ENCODE results near the gene RPL29.
"Not testable (repeated sequence)": the region's sequence is repeated elsewhere in the genome, so short reads cannot be mapped to it uniquely, and the experiment has no call there.

Gene RPL29

DNA sequence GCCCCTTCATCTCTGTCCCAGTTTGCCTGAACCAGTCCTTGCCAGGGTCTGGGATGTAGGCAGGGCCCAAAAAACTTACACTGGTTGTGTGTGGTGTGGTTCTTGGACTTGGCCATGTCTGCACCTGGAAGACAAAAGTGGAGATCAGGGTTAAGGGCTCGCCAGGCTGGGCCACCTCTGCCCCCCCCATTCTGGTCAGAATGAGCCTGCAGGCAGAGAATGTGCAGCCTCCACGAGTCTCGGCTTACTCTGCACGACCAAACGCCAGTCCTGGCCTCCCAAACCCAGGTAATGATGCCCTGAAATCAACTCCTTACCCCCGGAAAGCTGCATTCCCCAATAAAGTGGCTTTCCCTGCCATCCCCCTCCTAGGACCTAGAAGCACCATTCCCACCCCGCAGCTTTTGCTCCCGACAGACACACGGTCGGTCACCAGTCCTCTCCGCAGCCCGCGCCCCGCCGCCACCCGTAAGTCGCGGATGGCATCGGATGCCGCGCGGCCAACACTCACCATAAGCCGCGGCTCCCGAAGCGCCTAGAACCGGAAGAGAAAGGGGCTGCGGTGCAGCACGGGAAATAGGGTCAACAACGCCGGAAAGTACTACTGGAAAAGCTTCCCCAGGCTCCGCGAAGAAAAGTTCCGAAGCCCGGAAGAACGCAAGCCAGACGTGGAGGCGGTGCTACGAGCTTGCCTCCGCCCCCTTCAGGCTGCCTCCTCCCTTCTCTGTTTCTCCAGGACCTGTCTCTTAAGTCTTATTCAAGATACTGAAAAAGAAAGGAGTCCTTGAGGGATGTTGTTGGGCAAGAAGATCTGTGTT is at the start of gene RPL29:
Gene RPL29 (minus strand): TSS at position 550 of the 818 bp plus-strand sequence. CDS start 434 bp downstream, at position 116.
- peak; percentile 93 for DNase-seq
- H3K27ac Mint-ChIP-seq = peak within 1 kb of the TSS; percentile 100
- H3K4me1 Mint-ChIP-seq (ENCODE audit: low read depth) = peaks cover 34% of the 10 kb centered on the region
- H3K27me3 Mint-ChIP-seq = no peaks in the 10 kb centered on the region
- H3K36me3 Mint-ChIP-seq (ENCODE audit: low read depth) = peaks cover 52% of the 10 kb centered on the region
- no peaks in the 10 kb centered on the region for H3K9me3 Mint-ChIP-seq
- H3K4me3 Mint-ChIP-seq = peak within 1 kb of the TSS; percentile 100

DNA sequence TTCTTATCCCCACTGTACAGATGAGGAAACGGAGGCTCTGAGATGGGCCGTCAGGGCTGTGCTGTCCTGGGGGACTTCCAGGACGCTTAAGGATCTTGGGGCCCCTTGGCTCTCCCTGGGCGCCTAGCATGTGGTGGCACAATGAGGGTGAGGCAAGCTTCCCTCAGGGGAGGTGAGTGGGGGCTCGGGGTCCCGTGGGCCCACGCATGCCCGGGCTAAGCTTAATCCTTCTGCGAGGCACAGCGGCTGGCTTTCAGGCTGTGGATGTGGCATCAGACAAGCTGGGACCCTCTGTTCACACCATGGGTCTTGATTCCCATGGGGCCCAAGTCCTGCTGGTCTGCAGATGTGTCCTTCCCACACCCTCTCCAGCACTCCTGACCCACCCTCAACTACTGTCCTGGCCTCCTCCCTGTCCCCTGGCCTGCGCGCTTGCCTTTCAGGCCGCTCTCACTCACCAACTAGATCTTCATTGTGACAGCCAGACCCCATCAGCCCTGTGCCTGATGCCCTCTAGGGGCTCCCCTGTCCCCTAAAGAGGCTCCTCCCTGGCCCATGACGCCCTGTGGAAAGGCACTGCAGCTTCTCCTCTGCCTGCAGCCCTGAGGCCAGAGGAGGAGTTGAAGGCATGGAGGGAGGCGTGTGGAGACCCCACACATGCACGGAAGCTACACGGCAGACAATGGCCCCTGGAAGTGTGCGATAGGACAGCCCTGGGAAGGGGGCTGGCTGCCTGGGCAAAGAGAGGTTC is 49.3 kb upstream of the RPL29 start:
- H3K36me3 Mint-ChIP-seq (ENCODE audit: low read depth) = peaks cover 18% of the 10 kb centered on the region
- no peak for DNase-seq
- H3K27ac Mint-ChIP-seq = peak overlapping the region; percentile 74
- no peaks in the 10 kb centered on the region for H3K27me3 Mint-ChIP-seq
- H3K4me1 Mint-ChIP-seq (ENCODE audit: low read depth) = peaks cover 15% of the 10 kb centered on the region
- no peaks in the 10 kb centered on the region for H3K9me3 Mint-ChIP-seq
- no peak overlapping the region for H3K4me3 Mint-ChIP-seq

DNA sequence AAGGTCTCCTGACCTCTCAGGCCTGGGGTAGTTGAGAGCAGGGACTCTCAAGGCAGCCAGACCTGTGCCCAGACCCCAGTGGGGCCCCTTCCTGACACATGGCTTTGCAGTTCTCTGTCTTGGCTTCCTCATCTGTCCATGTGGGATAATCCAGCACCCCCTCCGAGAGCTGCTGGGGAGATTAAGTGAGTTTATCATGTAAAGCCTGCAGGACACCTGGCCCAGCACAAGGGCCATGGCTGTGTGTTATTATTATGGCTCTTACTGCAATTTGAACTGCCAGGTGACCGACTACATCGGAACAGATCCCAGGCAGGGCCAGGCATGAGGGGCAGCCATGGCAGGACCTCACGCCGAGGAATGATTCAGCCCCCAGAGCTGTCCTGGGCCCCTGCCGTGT is 48.1 kb upstream of the RPL29 start:
- H3K4me3 Mint-ChIP-seq = no peak overlapping the region
- H3K27me3 Mint-ChIP-seq = no peaks in the 10 kb centered on the region
- H3K4me1 Mint-ChIP-seq (ENCODE audit: low read depth) = peaks cover 6% of the 10 kb centered on the region
- H3K9me3 Mint-ChIP-seq = no peaks in the 10 kb centered on the region
- DNase-seq = no peak
- H3K27ac Mint-ChIP-seq = no peak overlapping the region
- H3K36me3 Mint-ChIP-seq (ENCODE audit: low read depth) = peaks cover 5% of the 10 kb centered on the region

DNA sequence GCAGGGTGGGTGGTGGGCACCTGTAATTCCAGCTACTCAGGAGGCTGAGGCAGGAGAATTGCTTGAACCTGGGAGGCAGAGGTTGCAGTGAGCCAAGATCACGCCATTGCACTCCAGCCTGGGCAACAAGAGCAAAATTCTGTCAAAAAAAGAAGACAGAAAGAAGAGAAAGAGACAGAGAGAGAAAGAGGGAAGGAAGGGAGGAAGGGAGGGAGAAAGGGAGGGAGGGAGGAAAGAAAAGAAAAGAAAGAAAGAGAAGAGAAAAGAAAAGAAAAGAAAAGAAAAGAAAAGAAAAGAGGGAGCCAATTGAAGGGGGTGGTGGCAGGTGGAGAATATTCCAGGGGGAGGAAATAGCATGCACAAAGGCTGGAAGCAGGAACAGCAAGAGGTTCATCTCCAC is 47.3 kb upstream of the RPL29 start:
- not testable (repeated sequence) for H3K27me3 Mint-ChIP-seq; DNase-seq; H3K36me3 Mint-ChIP-seq (ENCODE audit: low read depth); H3K27ac Mint-ChIP-seq; H3K4me1 Mint-ChIP-seq (ENCODE audit: low read depth); H3K9me3 Mint-ChIP-seq; H3K4me3 Mint-ChIP-seq

DNA sequence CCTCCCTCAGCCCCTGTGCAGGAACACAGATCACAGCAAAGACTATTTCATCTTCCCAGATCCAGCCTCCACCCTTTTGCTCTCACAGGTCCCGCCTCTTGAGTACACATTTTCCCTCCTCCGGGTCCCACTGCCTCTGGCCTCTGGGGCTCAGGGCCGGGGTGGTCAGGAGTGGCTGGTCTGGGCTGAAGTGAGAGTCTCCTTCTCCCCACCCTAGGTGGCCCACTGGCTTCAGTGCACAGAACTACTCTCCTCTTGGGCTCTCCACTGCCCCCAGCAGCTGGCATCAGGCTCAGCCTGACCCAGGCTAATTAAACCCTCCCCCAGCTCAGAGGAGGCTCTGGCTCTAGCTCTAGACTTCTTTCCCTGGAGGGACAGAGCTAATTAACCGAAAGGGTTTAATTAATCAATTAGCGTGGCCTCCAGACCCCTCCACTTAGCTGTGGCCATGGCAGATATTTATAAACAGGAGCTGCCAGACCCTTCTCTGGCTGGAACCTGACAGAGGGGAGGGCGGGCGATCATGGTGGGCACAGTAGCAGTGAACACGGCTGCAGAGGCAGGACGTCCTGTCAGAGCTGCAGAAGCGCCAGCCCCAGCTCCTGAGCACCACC is 45.5 kb upstream of the RPL29 start:
- no peaks in the 10 kb centered on the region for H3K9me3 Mint-ChIP-seq
- no peak overlapping the region for H3K27ac Mint-ChIP-seq
- H3K4me1 Mint-ChIP-seq (ENCODE audit: low read depth) = peaks cover 3% of the 10 kb centered on the region
- H3K4me3 Mint-ChIP-seq = no peak overlapping the region
- no peaks in the 10 kb centered on the region for H3K36me3 Mint-ChIP-seq (ENCODE audit: low read depth)
- no peaks in the 10 kb centered on the region for H3K27me3 Mint-ChIP-seq
- DNase-seq = no peak

DNA sequence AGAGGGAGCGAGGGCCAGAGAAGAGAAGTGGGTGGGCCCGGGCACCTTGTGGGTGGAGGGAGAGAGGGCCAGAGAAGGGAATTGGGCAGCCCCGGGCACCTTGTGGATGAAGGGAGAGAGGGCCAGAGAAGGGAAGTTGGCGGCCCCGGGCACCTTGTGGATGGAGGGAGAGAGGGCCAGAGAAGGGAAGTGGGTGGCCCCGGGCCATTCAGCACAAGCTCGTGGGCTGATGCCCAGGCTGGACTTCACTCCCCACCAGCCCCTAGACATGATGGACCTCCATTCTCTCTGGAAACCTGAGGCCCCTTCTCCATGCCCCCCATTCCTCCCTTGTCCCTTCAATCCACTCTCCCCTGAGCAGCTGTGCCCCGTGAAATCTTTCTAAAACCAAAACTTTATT is 44.9 kb upstream of the RPL29 start:
- Mint-ChIP-seq H3K36me3 (ENCODE audit: low read depth) (no peaks in the 10 kb centered on the region), H3K27me3 (no peaks in the 10 kb centered on the region), H3K4me1 (ENCODE audit: low read depth) (peaks cover 3% of the 10 kb centered on the region), H3K9me3 (no peaks in the 10 kb centered on the region), H3K4me3 (no peak overlapping the region), H3K27ac (no peak overlapping the region)
- no peak for DNase-seq

DNA sequence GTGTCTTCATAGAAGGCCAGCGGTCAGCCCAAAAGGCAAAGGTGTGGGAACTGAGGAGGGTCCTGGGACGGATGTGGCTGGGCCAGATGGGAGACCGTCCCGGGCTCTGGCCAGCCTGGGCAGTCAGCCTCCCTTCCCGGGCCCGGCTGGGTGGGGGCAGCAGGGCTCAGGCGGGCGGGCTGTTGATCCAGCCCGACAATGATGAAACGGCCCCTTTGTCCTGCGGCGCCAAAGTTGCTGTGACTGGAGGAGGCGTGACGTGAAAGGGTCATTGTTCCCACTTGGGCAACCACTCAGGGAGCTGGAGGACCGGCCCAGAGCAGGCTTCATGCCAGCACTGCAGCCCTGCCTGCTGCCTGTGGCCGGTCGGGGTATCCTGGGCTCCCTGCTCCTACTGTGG is 44.2 kb upstream of the RPL29 start:
- H3K4me3 Mint-ChIP-seq = no peak overlapping the region
- H3K9me3 Mint-ChIP-seq = no peaks in the 10 kb centered on the region
- DNase-seq = no peak
- no peaks in the 10 kb centered on the region for H3K27me3 Mint-ChIP-seq
- no peak overlapping the region for H3K27ac Mint-ChIP-seq
- peaks cover 3% of the 10 kb centered on the region for H3K4me1 Mint-ChIP-seq (ENCODE audit: low read depth)
- no peaks in the 10 kb centered on the region for H3K36me3 Mint-ChIP-seq (ENCODE audit: low read depth)

DNA sequence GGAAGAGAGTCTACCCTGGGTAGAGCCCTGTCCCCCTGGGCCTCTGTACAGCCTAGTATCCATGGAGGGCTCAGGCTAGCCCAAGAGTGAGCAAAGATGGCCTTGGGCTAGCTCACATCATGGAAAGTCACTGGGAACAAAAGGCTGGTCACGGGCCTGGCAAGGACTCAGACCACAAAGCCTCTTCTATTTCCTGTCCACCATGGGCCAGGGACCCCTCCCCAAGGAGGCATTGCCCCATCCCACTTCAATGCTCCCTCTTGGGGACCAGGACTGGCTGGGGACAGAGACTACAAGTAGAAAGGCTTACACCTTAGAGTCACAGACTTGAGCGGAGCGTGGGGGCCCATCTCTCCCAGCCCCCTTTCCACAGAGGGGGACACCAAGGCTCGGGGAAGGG is 43.7 kb upstream of the RPL29 start:
- Mint-ChIP-seq H3K4me3 (no peak overlapping the region), H3K27ac (no peak overlapping the region), H3K36me3 (ENCODE audit: low read depth) (no peaks in the 10 kb centered on the region), H3K9me3 (no peaks in the 10 kb centered on the region), H3K27me3 (no peaks in the 10 kb centered on the region), H3K4me1 (ENCODE audit: low read depth) (peaks cover 3% of the 10 kb centered on the region)
- no peak for DNase-seq

DNA sequence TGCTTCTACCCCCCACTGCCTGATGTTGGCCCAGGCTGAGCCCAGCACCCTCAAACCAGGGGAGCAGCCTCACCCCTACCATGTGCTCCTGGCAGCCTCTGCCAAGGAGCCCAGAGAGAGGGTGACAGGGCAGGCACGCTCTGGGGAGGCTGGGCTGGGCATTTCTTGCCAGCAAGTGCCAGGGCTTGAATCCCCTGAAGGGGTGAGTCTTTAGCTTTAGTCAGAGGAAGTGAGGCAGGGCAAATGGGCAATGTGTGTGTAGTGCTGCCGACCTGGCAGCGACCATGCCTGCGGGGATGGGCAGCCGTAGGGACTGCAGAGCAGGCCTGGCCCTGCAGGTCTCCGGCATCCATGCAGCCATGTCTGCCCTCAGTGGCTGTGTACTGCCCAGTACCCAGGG is 42.5 kb upstream of the RPL29 start:
- H3K4me3 Mint-ChIP-seq = no peak overlapping the region
- H3K27ac Mint-ChIP-seq = no peak overlapping the region
- H3K27me3 Mint-ChIP-seq = no peaks in the 10 kb centered on the region
- H3K9me3 Mint-ChIP-seq = no peaks in the 10 kb centered on the region
- H3K4me1 Mint-ChIP-seq (ENCODE audit: low read depth) = peaks cover 2% of the 10 kb centered on the region
- no peak for DNase-seq
- no peaks in the 10 kb centered on the region for H3K36me3 Mint-ChIP-seq (ENCODE audit: low read depth)

DNA sequence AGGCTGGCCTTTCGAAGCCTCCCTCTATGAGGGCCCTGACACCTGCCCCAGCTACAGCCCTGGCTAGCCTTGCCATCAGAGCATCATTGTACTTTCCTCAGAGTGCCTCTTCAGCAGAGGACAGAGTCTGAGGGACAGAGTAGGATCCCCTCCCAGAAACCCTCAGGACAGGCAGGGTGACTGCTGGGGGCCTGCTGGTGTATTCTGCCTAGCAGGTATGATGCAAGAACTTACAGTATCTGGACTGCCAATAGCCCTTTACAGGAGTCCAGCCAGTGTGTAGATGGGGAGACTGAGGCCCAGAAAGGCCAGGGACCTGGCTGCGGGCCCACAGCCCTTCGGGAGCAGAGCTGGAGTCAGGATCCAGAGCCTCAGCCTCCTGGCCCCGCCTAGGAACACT is 41.6 kb upstream of the RPL29 start:
- Mint-ChIP-seq H3K27ac (no peak overlapping the region), H3K9me3 (no peaks in the 10 kb centered on the region), H3K4me3 (no peak overlapping the region), H3K4me1 (ENCODE audit: low read depth) (peaks cover 2% of the 10 kb centered on the region), H3K36me3 (ENCODE audit: low read depth) (no peaks in the 10 kb centered on the region), H3K27me3 (no peaks in the 10 kb centered on the region)
- no peak for DNase-seq

DNA sequence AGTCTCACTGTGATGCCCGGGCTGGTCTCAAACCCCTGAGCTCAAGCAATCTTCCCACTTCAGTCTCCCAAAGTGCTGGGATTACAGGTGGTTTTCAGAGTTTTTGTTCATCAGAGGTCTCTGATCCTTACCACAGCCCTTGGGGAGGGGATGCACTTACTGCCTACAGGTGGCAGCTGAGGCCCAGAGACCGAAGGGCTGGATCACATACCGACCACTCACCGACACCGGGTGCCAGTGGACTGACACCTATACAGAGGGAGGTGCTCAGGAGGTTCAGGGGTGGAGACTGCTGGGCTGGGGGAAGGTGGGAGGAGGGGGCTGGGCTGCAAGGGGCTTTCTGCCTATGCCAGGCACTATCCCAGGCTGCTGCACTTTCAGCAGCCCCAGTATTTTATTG is 41.1 kb upstream of the RPL29 start:
- no peaks in the 10 kb centered on the region for H3K27me3 Mint-ChIP-seq

DNA sequence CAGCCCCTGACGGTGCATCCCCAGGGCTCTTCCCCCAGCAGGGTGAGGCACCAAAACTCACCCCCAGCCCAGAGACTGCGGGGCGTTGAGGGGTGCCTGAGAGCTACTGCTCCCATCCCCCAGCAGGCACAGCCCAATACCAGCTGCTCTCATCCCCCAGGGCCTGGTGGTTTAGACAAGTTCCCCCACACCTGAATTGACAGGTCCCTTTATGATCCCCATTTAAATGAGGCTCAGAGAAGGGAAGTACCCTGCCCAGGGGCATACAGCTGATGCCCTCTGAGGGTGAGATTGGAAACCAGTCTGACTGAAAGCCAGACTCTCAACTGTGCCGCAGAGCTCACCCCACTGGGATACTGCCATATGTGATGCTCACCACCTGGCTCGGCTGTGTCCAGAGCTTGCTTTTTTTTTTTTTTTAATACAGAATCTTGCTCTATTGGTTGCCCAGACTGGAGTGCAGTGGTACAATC is 40.6 kb upstream of the RPL29 start:
- H3K4me1 Mint-ChIP-seq (ENCODE audit: low read depth) = no peaks in the 10 kb centered on the region
- H3K27me3 Mint-ChIP-seq = no peaks in the 10 kb centered on the region
- H3K27ac Mint-ChIP-seq = no peak overlapping the region
- H3K4me3 Mint-ChIP-seq = no peak overlapping the region
- H3K9me3 Mint-ChIP-seq = no peaks in the 10 kb centered on the region
- H3K36me3 Mint-ChIP-seq (ENCODE audit: low read depth) = no peaks in the 10 kb centered on the region
- no peak for DNase-seq

More for the DNA sequence above, 41.1 kb upstream of the RPL29 start:
- Mint-ChIP-seq H3K9me3 (no peaks in the 10 kb centered on the region), H3K27ac (no peak overlapping the region), H3K4me3 (no peak overlapping the region), H3K36me3 (ENCODE audit: low read depth) (no peaks in the 10 kb centered on the region), H3K4me1 (ENCODE audit: low read depth) (peaks cover 1% of the 10 kb centered on the region)
- no peak for DNase-seq

DNA sequence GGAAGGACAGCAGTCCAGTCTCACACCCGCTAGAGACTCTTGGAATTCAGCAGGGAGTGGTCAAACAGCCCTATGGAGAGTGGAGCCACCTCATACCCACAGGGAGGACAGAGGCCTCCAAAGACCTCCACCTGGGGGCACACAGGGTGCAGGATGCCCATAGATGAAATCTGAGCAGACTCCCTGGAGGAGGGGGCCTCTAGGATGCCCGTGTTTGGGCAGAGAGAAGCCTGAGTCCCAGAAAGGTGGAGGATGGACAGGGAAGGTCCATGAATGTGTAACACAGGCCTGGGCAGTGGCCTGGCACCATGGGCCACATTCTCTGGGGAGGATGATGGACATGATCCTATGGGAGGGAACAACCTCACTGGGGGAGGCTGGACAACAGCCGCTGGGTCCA is 39.0 kb upstream of the RPL29 start:
- no peak overlapping the region for H3K27ac Mint-ChIP-seq
- no peaks in the 10 kb centered on the region for H3K9me3 Mint-ChIP-seq
- no peak for DNase-seq
- no peaks in the 10 kb centered on the region for H3K27me3 Mint-ChIP-seq
- no peaks in the 10 kb centered on the region for H3K36me3 Mint-ChIP-seq (ENCODE audit: low read depth)
- H3K4me3 Mint-ChIP-seq = no peak overlapping the region
- H3K4me1 Mint-ChIP-seq (ENCODE audit: low read depth) = no peaks in the 10 kb centered on the region

DNA sequence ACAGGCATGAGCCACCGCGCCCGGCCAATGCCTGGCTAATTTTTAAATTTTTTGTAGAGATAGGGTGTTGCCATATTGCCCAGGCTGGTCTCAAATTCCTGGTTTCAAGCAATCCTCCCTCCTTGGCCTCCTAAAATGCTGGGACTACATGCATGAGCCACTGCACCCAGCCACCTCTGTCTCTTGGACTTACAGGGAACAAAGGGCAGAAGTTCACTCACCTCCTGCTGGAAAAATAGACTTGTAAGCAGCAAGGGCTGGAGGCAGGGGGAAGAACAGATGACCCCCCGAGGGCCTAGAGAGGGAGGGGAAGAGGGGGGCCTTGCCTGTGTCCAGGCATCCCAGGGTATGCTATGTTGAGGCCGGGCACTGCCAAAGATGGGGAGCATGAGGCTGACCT is 38.5 kb upstream of the RPL29 start:
- no peaks in the 10 kb centered on the region for H3K27me3 Mint-ChIP-seq
- H3K36me3 Mint-ChIP-seq (ENCODE audit: low read depth) = no peaks in the 10 kb centered on the region
- H3K9me3 Mint-ChIP-seq = no peaks in the 10 kb centered on the region
- no peak overlapping the region for H3K4me3 Mint-ChIP-seq
- no peak for DNase-seq
- no peaks in the 10 kb centered on the region for H3K4me1 Mint-ChIP-seq (ENCODE audit: low read depth)
- no peak overlapping the region for H3K27ac Mint-ChIP-seq

DNA sequence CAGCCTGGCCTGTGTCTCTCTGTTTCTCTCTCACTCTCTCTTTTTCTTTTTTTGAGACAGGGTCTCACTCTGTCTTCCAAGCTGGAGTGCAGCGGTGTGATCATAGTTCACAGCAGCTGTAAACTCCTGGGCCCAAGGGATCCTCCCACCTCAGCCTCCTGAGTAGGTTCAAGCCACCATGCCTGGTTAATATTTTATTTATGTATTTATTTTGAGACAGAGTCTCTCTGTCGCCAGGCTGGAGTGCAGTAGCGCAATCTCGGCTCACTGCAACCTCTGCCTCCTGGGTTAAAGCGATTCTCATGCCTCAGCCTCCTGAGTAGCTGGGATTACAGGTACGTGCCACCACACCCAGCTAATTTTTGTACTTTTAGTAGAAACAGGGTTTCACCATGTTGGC is 38.1 kb upstream of the RPL29 start:
- not testable (repeated sequence) for DNase-seq; H3K27me3 Mint-ChIP-seq; H3K9me3 Mint-ChIP-seq; H3K36me3 Mint-ChIP-seq (ENCODE audit: low read depth); H3K4me3 Mint-ChIP-seq; H3K27ac Mint-ChIP-seq; H3K4me1 Mint-ChIP-seq (ENCODE audit: low read depth)

All from activated T-cell treated with anti-CD3 and anti-CD28 coated beads, Interleukin-2, amount 50 U/mL, for 24 hours (primary cell).